GM21367 (cell line): ENCODE measurements around the gene ITGB5.

ENCODE experiments used
- ATAC-seq: cut with Tn5 transposase; IDR thresholded peaks from one replicate; pipeline ENCODE4 v1.9.1; 2021; ENCODE audit not compliant: unreplicated experiment

The ITGB5 gene

DNA sequence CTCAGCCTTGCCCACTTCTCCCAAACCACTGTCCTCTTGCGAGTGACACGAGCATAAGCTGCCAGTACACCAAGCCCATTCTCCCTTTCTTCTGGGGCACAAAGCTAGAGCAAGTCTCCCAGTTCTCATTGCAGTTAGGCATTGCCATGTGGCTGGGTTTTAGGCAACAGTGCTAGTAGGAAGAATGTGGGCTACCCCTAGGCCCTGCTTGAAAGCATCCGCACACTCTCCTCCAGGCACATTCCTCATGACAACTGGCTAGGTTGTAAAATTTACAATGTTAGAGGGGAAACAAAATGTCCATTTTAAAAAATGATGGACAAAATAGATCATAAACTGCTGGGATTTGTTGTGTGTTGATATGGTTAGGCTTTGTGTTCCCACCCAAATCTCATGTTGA is 19.7 kb downstream of the ITGB5 start:
- ATAC-seq = no peak

GRCh38 chr3:124862006-124862405 is 25.2 kb downstream of the ITGB5 start:
- ATAC-seq = no peak

- ATAC-seq = no peak
These were observed 26.1 kb downstream of the ITGB5 start for GRCh38 chr3:124861041-124861440.

DNA sequence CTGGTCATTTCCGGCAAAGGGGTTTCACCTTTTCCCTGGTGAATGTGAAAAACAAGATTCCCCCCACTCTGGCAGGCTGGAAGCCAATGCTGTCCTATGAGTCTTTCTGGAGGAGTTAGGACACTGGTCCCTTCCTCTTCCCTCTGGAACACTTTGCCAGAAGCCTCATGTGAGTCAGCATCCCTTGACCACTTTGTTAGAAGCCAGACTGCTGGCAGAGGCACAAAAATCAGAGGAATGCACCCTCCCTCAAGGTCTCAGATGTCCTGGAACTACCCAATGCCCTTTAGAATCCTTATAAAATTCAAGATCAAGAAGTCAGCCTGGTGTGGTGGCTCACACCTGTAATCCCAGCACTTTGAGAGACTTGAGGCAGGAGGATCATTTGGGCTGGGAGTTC is 26.6 kb downstream of the ITGB5 start:
- no peak for ATAC-seq

- ATAC-seq = no peak
These were observed 28.1 kb downstream of the ITGB5 start for GRCh38 chr3:124859025-124859424.

- no peak for ATAC-seq
These were observed 28.9 kb downstream of the ITGB5 start for GRCh38 chr3:124858275-124858674.

GRCh38 chr3:124856677-124857076 is 30.5 kb downstream of the ITGB5 start:
- ATAC-seq = no peak

GRCh38 chr3:124854009-124854408 is 33.2 kb downstream of the ITGB5 start:
- no peak for ATAC-seq

DNA sequence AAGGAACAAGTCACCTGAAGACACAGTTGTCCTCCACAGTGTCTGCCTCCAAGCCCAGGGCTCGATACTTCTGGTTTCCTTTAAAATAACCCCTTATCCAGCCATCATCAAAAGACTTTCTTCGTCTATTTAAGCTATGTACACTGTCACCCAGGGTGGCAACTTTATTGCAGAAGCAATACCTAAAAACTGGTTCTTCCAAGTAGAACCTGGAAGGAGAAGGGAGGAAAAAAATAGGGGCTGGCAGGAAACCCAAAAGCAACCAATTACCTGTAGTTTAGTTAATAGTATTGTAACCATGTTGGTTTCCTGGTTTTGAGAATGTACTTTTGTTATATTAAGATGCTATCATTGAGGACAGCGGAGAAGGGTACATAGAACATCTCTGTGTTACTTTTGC is 33.7 kb downstream of the ITGB5 start:
- ATAC-seq = no peak

- no peak for ATAC-seq
These were observed 35.3 kb downstream of the ITGB5 start for GRCh38 chr3:124851905-124852304.

GRCh38 chr3:124851136-124851535 is 36.0 kb downstream of the ITGB5 start:
- ATAC-seq = no peak

GRCh38 chr3:124850633-124851032 is 36.5 kb downstream of the ITGB5 start:
- no peak for ATAC-seq

DNA sequence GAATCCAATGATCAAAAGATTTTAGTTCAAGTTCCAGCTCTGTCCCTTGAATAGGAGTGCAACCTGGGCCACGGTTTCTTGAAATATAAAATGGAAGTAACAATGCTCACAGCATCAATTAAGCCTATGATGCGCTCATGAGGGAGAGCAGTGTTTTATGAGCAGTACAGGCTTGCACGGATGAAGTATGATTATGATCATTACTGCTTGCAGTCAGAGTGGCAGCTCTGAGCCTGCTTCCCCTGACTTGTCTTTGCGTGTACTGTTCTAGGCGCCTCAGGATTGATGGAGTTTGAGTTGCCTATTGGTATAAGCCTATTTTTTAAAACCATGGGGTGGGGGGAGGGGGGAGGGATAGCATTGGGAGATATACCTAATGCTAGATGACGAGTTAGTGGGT is 37.0 kb downstream of the ITGB5 start:
- no peak for ATAC-seq

- ATAC-seq = no peak
These were observed 38.9 kb downstream of the ITGB5 start for GRCh38 chr3:124848300-124848699.

DNA sequence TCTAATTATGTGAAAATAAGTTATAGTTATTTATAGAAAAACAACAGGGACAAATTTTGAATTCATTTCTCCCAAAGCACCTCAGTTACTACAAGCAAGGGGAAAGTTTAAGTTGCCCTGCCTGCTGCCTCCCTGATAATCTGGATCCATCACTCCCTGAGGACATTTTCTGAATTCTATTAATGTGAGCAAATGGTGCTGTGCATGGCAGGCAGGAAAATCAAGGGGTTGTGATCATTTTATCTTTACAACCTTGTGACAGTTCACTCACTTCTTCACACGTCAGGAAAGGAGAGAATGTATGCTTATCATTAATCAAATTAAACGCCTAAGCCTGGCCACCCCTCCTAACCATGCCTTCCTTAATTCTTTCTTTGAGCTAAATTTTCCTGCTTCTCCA is 39.3 kb downstream of the ITGB5 start:
- no peak for ATAC-seq

GRCh38 chr3:124847051-124847450 is 40.1 kb downstream of the ITGB5 start:
- ATAC-seq = no peak

DNA sequence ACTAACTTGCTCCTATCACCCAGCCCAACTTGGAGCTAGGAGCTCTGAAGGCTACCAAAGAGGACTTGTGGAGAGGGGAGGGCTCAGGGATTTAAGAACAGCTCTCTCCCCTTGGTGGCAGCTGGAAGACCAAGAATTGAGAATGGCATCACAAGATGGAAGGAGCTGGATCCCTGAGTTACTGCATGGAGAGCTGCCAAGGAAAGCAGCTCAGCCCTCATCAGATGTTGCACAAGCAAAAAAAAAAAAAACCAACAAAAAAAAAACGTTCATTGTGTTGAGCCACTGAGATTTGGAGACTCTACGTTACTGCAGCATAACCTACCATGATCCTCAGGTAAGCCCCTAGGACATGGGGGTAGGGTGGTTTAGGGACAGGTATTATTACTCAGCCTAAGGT is 41.0 kb downstream of the ITGB5 start:
- no peak for ATAC-seq

DNA sequence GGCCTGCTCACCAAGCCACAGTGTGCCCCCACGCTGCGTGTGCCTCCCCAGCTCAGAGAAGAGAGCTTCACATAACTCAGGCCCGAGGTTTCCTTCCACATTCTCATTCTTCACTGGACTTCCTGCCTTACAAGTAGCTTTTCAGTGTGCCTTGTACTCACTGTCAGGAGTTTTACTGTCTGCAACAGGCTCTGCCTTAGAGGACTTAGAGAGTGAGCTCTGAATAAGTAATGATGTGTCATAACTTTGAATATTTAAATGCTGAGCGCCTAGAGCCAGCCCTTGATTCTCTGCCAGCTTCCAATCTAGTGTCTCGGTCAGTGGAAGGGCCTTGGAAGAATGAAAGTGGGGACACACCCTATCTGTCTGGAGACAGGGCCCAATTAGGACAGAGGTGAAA is 41.8 kb downstream of the ITGB5 start:
- ATAC-seq = no peak

DNA sequence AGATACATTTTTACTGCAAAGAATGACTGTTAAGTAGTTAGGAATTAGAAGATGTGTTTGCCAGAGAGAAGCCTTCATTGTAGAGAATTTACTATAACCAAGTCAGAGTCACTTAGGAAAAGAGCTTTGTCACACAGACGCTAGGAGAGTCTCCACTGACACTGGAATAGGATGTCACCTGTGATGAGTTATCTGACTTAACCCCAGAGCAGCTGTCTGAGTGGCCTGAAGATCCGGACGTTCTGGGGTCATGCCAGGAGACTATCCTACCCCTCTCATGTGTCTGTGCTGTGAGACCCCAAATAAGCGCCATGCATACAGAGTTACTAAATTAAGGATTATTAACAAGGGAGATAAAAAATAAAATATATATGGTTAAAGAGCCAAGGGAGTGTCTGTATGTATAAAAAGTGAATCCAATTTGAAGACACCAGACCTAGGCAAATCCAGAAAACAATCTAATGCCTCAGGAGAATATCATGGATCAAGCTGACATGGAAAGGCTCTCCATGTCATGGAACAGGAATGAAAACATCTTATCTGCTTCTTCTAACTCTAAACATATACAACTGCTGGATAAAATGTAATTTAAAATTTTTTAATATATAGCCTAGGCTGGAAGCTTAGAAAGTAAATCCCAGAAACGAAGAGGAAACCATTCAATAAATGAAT is 43.5 kb downstream of the ITGB5 start:
- no peak for ATAC-seq

GRCh38 chr3:124843047-124843446 is 44.1 kb downstream of the ITGB5 start:
- no peak for ATAC-seq

GRCh38 chr3:124841517-124841916 is 45.6 kb downstream of the ITGB5 start:
- no peak for ATAC-seq

GRCh38 chr3:124840331-124840730 is 46.8 kb downstream of the ITGB5 start:
- ATAC-seq = no peak

DNA sequence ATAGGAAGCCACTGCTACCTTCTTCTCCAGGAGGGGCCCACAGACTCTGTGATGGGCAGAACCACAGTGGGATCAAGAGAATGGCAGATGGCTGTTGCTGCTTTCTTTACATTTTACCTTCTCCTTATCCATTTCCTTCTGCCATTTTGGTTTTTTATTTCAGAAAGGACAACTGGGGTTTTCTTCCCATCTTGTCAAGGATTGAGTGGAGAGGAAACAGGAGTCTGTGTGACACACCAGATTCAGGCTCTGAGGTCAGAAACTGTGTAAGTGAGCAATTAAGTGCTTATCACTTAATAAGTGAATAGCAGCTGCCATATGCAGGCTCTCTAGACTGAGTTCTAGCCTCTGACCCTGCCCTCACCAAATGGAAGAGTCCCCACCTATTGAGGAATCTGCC is 47.3 kb downstream of the ITGB5 start:
- no peak for ATAC-seq
